HG03469 (cell line): Measurements from ENCODE around the gene SPTAN1.

Experiments
- ATAC-seq: cut with Tn5 transposase; IDR thresholded peaks from one replicate; pipeline ENCODE4 v1.9.1; 2021; ENCODE audit warnings: mild to moderate bottlenecking, moderate library complexity, moderate number of reproducible peaks; ENCODE audit not compliant: unreplicated experiment

Gene SPTAN1

GRCh38 chr9:128595471-128595870 lies 43.1 kb downstream of the SPTAN1 start:
- ATAC-seq, result no peak

DNA sequence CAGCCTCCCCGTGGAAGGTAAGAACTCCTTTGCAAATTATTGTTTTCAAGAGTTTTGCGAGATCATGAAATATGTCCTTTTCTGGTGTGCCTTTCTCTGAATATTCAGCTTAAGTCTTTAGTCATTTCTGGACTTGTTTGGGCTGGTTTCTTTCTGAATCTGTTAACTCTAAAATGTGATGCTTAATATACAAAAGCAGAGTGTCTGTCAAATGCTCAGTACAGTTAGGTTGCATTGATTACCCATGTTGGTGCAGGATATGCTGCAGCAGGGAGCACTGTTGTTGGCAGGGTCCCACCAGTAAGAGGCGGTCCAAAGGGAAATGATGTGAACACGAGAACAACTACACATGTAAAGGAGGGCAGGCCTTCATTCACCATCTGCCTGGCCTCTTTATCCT lies 47.7 kb downstream of the SPTAN1 start:
- no peak for ATAC-seq

DNA sequence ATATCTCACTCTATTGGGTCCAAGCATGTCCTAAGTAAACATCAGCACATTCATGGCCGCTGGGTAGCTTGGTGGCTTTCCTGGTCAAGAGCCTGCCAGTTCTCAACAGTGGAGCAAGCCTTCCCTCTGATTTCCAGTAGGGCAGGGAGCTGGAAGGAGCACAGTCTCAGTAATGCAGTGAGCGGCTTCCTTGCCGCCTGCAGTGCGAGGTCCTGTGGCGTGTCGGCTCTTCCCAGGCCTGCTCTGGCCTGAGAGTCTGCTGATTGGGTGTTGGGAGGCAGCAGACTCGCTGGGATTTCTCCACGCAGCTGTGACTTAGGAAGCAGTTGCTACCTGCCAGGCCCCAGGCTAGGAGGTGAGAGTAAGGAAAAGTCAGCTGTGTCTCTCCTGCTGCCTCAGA lies 51.3 kb downstream of the SPTAN1 start:
- no peak for ATAC-seq

DNA sequence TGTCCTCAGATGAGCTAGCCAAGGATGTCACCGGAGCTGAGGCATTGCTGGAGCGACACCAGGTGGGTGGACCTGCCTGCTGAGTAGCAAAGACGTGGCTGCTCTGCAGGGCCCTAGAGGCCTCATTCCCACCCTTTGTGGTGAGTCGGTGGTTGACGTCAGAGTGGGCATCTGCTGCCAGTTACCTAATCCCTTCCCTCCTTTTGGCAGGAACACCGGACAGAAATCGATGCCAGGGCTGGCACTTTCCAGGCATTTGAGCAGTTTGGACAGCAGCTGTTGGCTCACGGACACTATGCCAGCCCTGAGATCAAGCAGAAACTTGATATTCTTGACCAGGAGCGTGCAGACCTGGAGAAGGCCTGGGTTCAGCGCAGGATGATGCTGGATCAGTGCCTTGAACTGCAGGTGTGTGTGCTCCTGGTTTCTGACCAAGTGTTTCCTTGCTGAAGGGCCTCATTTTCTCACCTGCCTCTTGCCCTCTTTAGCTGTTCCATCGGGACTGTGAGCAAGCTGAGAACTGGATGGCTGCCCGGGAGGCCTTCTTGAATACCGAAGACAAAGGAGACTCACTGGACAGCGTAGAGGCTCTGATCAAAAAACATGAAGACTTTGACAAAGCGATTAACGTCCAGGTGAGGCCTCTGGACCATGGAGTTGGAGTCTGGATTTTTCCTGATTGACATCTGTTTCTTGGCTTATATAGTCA lies 55.4 kb downstream of the SPTAN1 start:
- ATAC-seq, result no peak

DNA sequence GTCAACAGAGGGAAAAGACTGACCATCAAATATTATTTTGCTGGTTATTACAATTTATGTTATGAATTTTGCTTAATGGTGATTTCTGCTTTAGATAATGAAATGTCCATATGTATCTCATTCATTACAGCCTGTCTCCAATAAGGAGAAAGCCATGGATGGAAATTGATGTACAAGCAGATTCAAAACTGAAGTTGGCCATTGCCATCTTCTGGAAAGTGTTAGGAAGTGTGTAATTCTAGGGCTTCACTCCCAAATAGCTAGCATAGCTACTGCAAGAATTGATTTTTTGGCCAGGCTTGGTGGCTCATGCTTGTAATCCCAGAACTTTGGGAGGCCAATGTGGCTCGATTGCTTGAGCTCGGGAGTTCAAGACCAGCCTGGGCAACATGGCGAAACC lies 58.5 kb downstream of the SPTAN1 start:
- no peak for ATAC-seq

GRCh38 chr9:128611600-128612394 lies 59.4 kb downstream of the SPTAN1 start:
- ATAC-seq, result no peak

GRCh38 chr9:128614728-128615127 lies 62.3 kb downstream of the SPTAN1 start:
- no peak for ATAC-seq

- no peak for ATAC-seq
Measured at GRCh38 chr9:128615571-128615970, 63.2 kb downstream of the SPTAN1 start.

DNA sequence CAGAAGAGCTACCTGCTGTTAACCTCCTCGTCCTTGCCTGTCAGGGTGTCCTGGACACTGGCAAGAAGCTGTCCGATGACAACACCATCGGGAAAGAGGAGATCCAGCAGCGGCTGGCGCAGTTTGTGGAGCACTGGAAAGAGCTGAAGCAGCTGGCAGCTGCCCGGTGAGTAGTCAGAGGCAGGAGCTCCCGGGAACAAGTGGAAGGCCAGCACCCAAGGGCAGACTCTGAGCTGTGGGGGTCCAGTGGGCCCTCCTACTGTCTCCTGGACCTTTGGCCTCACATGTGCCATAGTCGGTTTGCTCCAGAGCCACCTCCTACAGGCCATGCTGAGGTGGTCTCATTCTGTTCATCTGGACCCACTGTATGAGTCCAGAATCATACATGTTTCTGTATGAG lies 65.6 kb downstream of the SPTAN1 start:
- ATAC-seq, result no peak

- no peak for ATAC-seq
Measured at GRCh38 chr9:128619127-128619526, 66.7 kb downstream of the SPTAN1 start.

DNA sequence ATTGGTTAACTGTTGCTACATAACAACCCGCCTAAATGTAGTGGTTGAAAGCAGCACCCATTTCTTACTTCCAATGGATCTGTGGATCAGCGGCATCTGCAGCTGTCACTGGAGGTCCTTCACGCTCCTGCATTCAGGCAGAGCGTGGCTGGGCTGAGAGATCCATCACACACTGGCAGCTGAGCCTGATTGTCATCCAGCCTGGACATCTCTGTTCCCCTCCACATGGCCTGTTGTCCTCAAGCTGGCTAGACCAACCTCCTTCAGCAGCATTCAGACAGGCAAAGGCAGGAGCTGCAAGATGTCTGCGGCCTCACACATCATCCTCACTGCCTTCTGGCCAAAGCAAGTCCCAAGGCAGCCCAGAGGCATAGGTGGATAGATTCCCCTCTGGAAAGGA lies 67.4 kb downstream of the SPTAN1 start:
- no peak for ATAC-seq

DNA sequence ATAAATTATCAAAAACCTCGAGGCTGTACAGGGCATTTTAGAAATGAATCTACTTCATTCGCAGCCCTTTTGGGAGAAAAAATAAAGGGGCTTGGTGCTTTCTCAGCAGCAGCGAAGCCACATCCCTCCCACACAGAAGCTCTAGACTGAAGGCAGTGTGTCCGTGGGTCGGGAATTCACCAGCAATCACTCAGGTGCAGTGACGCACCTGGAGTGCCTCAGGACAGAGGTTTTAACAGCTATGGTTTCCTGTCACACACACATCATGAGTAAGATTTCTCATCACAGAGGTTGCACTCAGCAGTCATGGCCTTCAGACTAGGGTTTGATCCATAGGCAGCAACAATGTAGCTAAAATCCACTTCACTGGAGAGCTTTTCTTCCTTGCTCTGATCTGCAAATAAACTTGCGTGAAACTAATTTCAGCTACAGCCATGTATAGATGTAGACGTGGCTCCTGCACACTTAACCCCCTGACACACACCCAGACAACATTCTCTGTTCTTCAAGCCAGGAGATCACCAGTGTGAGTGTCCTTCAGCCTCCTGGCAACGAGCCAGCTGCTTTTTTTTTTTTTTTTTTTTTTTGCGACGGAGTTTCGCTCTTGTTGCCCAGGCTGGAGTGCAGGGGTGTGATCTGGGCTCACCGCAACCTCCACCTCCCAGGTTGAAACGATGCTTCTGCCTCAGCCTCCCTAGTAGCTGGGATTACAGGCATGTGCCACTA lies 69.5 kb downstream of the SPTAN1 start:
- no peak for ATAC-seq

- no peak for ATAC-seq
Measured at GRCh38 chr9:128624566-128624965, 72.2 kb downstream of the SPTAN1 start.

- no peak for ATAC-seq
Measured at GRCh38 chr9:128625391-128626146, 73.2 kb downstream of the SPTAN1 start.

DNA sequence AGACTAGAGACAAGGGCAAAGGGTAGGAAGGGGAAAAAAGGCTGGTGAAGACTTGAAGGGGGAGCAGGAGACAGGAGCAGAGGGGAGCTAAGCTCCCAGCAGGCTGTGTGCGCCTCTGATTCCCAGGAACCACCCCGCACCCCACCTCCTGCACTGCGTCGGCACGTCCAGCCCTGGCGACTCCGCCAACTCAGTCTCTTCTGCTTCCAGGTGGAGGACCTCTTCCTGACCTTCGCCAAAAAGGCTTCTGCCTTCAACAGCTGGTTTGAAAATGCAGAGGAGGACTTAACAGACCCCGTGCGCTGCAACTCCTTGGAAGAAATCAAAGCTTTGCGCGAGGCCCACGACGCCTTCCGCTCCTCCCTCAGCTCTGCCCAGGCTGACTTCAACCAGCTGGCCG lies 73.8 kb downstream of the SPTAN1 start:
- no peak for ATAC-seq

- no peak for ATAC-seq
Measured at GRCh38 chr9:128627127-128627715, 74.8 kb downstream of the SPTAN1 start.

- ATAC-seq, result no peak
Measured at GRCh38 chr9:128627906-128628305, 75.5 kb downstream of the SPTAN1 start.

DNA sequence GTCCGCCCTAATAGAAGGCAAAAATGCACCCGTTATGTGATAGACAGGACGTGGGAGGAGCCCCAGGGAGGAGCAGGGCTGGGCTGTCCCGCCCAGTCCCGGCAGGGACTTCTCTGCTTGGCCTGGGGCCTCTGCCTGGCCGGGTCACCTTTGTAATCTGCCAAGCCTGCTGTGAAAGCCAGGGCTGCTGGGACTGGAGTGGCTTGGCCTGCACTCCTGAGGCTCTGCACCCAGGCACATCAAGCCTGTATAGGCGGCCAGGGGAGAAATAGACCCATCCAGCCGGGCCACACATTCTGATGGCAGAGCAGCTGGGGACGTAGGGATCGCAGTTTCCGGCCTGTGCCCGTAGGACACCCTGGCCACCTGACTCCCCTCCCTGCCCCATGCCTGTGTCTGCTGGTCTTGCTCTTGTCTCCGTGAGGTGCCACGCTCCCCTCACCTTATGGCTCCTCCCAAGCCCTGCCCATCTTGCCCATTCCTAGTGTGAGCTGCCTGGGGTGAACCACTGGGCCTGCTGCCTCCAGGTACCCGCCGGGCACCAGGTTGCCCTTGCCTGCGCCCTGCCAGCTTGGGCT lies 76.2 kb downstream of the SPTAN1 start:
- ATAC-seq, result no peak

DNA sequence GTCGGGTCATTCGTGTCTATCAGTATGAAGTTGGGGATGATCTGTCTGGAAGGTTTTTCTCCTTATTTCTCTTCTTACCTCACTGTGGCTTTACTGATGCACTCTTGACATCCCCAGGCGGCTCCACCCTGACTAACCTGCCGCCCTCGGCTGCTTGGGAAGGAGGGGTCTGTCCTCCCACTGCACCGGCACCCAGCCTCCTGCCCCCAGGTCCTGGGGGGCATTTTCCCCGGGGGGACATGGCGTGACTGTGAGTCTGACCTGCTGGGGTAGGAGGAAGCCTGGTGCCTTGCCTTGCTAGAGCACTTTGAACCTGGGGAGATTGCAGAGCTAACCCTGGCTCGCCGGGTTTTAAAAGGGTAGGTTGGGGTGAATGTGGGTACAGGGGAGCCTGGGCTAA lies 76.7 kb downstream of the SPTAN1 start:
- no peak for ATAC-seq

GRCh38 chr9:128629852-128630545 lies 77.6 kb downstream of the SPTAN1 start:
- ATAC-seq, result no peak
